ENCODE results near the gene LIPC. TPM values are rescaled to one million over a fixed set of nuclear protein-coding genes. Genes with fewer than 3 reads are reported as not detected.

The LIPC gene
- polyA plus RNA-seq, 1 experiment: 0.31 TPM

DNA sequence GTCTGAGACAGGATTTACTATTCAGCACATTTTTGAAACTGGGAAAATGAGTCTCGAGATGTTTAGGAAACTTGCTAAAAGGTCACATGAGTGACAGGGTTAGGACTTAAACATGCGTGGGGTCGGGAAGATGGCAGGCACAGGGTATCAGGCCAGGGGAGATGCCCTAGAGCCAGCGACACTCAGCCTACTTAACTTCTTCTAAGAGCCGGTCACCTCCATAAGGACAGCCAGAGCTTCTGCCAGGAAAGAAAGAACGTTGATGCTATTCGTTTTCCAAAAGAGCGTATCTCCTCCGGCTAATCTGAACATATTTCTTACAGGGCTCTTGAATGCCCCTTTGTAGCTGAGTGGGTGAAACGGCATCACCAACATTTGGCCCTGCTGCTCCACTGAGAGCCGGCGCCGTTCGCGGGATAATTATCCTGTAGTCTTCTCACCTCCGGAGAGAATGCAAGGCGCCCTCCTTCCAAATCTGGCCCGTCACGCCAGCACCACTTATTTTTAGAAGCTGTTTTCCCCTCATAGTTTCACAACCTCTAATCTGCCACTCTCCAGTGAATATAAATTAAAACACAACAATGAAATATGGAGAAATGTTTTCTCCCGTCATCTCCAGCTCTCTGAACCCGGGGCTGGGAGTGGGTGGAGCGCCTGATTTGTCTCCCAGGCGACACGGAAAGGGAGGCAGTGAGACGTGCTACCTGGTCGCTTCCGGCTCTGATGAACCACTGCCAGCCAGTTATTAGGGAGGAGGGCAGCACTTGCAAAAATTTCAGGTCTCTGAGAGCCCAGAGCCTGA lies 58.5 kb downstream of the LIPC start:
- CTCF ChIA-PET: no interaction called here
- POLR2A ChIA-PET: no interaction called here

DNA sequence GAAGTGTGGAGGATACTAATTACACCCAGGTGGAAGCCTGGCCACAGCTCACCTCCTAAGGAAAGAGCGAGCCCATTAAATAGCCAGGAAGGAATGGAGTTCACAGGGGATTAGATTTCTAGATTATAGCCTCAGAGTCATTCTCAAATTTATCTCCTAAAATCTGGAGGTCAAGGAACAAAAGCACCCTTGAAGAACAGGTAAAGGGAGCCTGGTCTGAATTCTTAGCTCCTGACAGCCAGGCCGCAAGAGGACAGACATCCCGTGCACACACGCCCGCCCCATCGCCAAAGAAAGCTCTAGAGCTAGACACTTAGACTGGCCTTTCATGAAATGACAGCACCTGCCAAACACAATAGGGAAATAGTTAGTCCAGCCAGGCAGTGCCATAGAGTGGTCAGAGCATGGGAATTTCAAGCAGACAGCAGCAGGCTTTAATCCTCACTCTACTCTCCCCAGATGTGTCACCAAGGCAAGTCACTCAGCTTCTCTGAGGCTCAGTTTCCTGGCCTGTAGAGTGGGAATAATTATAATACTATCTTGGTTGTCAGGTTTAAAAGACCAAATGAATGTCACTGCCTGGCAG lies 59.2 kb downstream of the LIPC start:
- no peaks in the 10 kb centered on the region for H3K36me3 ChIP-seq (ENCODE audit: control insufficient read depth, insufficient read depth, low read length)
- TF ChIP-seq, protein P1, sequence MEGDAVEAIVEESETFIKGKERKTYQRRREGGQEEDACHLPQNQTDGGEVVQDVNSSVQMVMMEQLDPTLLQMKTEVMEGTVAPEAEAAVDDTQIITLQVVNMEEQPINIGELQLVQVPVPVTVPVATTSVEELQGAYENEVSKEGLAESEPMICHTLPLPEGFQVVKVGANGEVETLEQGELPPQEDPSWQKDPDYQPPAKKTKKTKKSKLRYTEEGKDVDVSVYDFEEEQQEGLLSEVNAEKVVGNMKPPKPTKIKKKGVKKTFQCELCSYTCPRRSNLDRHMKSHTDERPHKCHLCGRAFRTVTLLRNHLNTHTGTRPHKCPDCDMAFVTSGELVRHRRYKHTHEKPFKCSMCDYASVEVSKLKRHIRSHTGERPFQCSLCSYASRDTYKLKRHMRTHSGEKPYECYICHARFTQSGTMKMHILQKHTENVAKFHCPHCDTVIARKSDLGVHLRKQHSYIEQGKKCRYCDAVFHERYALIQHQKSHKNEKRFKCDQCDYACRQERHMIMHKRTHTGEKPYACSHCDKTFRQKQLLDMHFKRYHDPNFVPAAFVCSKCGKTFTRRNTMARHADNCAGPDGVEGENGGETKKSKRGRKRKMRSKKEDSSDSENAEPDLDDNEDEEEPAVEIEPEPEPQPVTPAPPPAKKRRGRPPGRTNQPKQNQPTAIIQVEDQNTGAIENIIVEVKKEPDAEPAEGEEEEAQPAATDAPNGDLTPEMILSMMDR (IDR thresholded peaks at IDR 0.05; ENCODE audit: insufficient read depth, low read depth, low read length): no peak
- no peaks in the 10 kb centered on the region for H3K27me3 ChIP-seq (ENCODE audit: control insufficient read depth, insufficient read depth, low read length)
- no peak for DNase-seq (ENCODE audit: low read depth)
- no peak overlapping the region for H3K4me3 ChIP-seq (ENCODE audit: low read depth, low read length)
- CTCF ChIA-PET: interaction anchor here (1.3 kb wide), 1 partner anchor 9 kb away, joined by 3 read pairs; no protein-coding TSS in a partner anchor
- POLR2A ChIA-PET: no interaction called here

More for the DNA sequence above, 58.5 kb downstream of the LIPC start:
- no peaks in the 10 kb centered on the region for H3K27me3 ChIP-seq (ENCODE audit: control insufficient read depth, insufficient read depth, low read length)
- DNase-seq (ENCODE audit: low read depth): no peak
- no peaks in the 10 kb centered on the region for H3K36me3 ChIP-seq (ENCODE audit: control insufficient read depth, insufficient read depth, low read length)
- no peak overlapping the region for H3K4me3 ChIP-seq (ENCODE audit: low read depth, low read length)
- TF ChIP-seq, protein P1 (IDR thresholded peaks at IDR 0.05; ENCODE audit: insufficient read depth, low read depth, low read length): no peak

DNA sequence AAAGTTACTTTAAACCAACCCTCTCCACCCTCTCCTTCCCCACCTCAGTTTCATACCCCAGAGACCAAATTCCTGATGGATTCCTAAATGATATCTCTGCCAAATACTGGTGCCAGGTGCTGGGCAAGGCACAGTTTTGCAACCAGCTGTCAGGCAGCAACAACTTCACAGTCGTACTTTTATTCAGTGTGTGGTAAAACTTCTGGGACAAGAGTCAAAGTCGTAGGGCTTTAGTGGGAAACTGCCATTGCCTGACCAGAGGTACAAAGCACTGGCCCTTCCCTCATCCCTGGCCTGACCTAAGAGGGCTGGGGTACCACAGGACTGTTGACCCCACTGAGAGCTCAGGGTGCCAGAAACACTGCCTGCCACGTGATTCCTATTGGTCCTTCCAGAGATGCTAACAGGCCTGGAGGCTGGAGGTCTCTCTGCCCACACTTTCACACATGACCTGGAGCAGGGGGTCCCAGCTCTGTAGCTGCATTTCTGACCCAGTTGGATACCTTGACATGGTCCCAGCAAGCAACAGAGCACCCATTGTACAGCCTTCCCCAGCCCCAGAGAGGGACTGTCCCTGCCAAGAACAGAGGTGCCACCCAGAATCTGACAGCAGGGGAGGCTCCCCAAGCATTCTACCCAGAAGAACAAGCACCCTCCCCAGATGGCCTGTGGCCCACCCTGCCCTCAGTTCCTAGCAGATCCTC lies 59.9 kb downstream of the LIPC start:
- POLR2A ChIA-PET: no interaction called here
- TF ChIP-seq, protein P1 (IDR thresholded peaks at IDR 0.05; ENCODE audit: insufficient read depth, low read depth, low read length): no peak

DNA sequence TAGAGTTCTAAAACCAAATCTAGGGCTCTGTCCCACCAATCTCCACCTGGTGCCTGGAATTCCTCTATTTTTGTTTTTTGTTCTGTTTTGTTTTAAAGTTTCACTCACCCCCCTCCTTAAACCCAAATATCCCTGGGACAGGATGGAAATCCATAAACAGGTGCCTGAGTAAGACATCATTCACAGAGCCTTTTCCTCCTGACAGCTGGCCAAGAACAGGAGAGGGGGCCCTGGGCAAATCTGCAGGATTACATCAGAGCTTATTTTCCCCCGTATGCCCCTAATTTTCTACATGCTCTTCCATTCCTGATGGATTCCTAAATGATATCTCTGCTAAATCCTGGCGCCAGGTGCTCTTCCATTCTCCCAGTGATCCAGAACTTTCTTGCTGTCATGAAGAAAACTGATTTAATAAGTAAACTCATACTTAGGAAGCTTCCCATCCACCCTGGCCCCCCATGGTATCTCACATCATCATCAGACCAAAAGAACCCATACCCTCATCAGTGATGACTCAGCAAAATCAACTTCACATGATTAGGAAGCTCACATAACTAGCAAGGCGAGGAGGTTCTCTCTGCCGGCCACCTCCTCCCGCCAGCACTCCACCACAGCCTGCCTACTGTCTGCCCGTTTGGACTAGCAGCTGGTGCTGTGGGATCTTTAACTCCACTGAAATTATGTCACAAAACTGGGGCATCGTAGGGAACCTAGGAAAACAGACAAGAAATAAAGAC lies 61.0 kb downstream of the LIPC start:
- no peak for DNase-seq (ENCODE audit: low read depth)
- no peaks in the 10 kb centered on the region for H3K27me3 ChIP-seq (ENCODE audit: control insufficient read depth, insufficient read depth, low read length)
- H3K4me3 ChIP-seq (ENCODE audit: low read depth, low read length): no peak overlapping the region
- CTCF ChIA-PET: interaction anchor here (0.7 kb wide), 1 partner anchor 265 kb away, joined by 3 read pairs; no protein-coding TSS in a partner anchor
- POLR2A ChIA-PET: no interaction called here
- TF ChIP-seq, protein P1 (IDR thresholded peaks at IDR 0.05; ENCODE audit: insufficient read depth, low read depth, low read length): no peak
- H3K36me3 ChIP-seq (ENCODE audit: control insufficient read depth, insufficient read depth, low read length): no peaks in the 10 kb centered on the region

More for the DNA sequence above, 59.9 kb downstream of the LIPC start:
- DNase-seq (ENCODE audit: low read depth): no peak
- CTCF ChIA-PET: interaction anchor here (1.3 kb wide), 1 partner anchor 9 kb away, joined by 3 read pairs; no protein-coding TSS in a partner anchor
- no peak overlapping the region for H3K4me3 ChIP-seq (ENCODE audit: low read depth, low read length)
- H3K36me3 ChIP-seq (ENCODE audit: control insufficient read depth, insufficient read depth, low read length): no peaks in the 10 kb centered on the region
- H3K27me3 ChIP-seq (ENCODE audit: control insufficient read depth, insufficient read depth, low read length): no peaks in the 10 kb centered on the region

Data from BJ (cell line).